GM12801 (cell line): Measurements from ENCODE around the gene NHLH1.

ENCODE experiments used
- TF ChIP-seq, protein P1 (sequence below): IDR thresholded peaks from one replicate; pipeline ENCODE4 v1.5.1; 2011; ENCODE audit warnings: control low read depth; ENCODE audit not compliant: insufficient read length; ENCODE audit errors: extremely low read depth

NHLH1 gene

DNA sequence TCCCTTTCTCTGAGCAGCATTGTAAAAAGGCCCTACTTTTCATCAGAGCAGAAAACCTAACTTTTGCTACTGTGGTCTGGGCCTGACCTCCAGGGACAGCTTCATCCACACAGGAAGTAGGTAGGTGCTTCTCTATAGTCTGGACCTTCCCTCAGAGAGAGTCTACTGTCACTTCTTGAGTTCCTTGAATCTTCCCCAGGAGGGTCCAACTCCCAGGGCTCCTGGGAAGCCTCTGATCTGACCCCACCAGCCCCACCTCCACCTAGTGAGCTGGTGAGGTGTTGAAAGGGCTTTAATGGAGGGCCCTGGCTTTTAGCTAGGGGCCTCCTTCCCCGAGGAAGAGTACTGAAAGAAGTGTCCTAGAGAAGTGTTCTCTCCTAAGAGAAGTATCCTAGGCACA lies 30.8 kb downstream of the NHLH1 start:
- TF ChIP-seq, protein P1, sequence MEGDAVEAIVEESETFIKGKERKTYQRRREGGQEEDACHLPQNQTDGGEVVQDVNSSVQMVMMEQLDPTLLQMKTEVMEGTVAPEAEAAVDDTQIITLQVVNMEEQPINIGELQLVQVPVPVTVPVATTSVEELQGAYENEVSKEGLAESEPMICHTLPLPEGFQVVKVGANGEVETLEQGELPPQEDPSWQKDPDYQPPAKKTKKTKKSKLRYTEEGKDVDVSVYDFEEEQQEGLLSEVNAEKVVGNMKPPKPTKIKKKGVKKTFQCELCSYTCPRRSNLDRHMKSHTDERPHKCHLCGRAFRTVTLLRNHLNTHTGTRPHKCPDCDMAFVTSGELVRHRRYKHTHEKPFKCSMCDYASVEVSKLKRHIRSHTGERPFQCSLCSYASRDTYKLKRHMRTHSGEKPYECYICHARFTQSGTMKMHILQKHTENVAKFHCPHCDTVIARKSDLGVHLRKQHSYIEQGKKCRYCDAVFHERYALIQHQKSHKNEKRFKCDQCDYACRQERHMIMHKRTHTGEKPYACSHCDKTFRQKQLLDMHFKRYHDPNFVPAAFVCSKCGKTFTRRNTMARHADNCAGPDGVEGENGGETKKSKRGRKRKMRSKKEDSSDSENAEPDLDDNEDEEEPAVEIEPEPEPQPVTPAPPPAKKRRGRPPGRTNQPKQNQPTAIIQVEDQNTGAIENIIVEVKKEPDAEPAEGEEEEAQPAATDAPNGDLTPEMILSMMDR = no peak

DNA sequence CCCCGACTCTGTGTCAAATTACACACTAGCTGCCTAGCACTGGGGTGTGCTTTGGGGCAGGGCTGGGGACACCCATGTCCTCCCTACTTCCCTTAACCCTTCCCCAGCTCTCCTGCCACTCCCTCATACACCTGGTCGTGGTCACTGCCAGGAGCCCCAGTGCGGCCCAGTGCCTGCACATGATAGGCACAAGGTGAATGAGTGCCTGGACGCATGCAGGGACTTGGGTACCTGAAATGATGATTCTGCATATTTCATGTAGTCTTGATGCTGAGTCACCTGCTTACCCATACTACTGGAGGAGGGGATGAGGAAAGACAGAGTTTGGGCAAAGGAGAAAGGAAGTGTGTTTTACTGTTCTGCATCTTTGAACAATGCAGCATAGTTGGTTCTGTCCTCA lies 32.0 kb downstream of the NHLH1 start:
- TF ChIP-seq, protein P1 = no peak

DNA sequence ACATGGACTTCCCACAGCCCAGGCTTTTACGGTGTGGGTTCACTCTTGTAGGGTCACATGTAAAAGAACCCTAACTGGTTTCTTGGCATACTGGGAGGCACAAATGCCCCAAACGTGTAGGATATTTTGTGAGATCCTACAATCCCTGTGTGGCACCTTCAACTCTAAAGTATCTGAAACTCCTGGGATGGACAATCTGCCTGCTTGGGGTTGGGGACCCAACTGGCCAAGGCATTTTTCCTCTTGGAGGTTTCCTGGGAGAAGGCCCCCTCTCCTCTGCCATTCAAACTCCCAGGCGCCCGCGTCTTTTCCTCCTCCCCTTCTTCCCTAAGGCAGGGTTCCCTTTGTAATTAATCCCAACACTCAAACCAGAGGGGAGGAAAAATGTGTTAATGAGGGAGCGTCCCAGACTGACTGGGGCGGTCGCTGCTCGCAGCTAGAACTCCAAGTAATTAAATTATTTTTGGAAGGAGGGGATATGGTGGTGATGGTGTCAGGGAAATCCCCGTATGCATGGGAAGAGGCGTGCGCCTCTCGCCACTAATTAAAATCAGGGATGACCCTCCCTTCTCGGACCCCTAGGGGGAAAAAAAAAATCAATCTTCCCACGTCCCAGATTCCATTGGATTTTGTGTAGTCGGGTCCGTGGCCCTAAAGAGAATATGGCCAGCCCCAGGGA lies 32.8 kb downstream of the NHLH1 start:
- TF ChIP-seq, protein P1 = no peak

DNA sequence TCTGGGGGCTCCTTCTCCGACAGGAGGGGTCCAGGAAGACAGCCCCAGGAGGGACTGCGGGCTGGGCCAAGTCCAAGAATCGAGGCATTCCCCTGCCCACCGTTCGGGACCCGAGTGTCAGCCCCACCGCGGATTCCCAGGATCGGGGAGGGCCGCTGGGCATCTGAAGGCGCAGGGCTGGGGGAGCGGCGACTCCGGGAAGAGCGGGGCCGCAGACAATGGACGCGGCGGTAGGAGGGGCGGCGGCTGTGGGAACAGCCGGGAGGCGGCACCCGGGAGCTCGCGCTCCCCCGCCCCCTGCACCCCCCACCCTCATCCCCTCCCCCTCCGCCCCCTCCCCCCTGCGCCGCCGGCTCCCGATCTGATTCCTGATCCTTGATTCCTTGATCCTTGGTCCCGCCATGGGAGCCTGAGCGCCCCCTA lies 33.4 kb downstream of the NHLH1 start, which contains the start of gene VANGL2:
TSS of gene VANGL2 (plus strand) at position 342 of the 423 bp plus-strand sequence. CDS start 15,274 bp downstream, outside the sequence.
- TF ChIP-seq, protein P1 = no peak

DNA sequence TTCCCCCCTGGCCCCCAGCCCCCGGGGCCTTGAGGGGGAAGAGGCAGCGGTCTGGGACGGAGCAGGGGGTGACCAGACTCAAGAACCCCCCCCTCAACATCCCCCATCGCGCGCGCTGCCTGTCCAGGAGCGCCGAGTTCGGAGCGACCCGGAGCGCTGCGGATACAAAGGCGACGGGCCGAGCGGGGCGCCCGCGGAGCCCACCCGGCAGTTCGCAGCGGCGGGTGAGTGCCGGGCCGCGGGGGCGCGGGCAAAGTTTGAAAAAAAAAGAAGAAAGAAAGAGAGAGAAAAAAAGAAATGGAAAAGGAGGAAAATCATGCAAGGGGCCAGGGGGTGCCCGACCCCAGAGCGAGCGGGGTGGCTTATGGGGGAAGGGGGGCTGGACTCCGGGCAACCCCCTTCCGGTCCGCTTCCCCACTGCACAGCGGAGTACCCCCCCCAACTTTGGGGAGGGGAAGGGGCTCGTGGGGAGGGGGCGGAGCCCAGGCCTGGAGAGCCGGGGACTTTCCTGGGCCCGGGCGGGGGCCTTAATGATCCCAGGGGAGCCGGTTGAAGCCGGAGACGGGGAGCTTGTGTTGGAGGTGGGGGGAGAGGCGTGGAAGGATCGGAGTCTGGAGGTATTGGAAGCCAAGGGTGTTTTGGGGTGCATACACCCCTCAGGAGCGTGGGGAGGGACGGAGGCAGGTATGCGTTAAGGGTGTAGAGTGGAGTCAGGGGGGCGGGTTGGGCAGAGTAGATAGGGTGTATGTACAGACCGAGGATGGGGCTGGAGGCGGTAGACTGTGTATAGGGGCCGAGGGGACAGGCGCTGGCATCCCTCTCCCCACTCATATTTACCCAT lies 34.0 kb downstream of the NHLH1 start:
- TF ChIP-seq, protein P1 = no peak

DNA sequence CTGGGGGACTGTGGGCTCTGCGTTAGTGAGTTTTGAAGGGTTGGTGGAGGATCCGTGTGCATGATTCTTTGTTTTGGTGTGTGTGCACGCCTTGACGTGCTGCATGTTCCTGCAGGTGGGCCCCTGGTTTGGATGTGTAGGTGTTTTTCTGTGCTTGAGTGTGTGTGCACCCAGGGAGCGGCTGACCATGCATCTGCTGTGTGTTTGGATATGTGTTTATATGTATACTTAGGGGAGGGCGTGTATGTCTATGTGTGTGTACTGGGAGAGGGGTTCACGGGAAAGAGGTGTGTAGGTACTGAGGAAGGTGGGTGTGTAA lies 34.6 kb downstream of the NHLH1 start:
- TF ChIP-seq, protein P1 = no peak

DNA sequence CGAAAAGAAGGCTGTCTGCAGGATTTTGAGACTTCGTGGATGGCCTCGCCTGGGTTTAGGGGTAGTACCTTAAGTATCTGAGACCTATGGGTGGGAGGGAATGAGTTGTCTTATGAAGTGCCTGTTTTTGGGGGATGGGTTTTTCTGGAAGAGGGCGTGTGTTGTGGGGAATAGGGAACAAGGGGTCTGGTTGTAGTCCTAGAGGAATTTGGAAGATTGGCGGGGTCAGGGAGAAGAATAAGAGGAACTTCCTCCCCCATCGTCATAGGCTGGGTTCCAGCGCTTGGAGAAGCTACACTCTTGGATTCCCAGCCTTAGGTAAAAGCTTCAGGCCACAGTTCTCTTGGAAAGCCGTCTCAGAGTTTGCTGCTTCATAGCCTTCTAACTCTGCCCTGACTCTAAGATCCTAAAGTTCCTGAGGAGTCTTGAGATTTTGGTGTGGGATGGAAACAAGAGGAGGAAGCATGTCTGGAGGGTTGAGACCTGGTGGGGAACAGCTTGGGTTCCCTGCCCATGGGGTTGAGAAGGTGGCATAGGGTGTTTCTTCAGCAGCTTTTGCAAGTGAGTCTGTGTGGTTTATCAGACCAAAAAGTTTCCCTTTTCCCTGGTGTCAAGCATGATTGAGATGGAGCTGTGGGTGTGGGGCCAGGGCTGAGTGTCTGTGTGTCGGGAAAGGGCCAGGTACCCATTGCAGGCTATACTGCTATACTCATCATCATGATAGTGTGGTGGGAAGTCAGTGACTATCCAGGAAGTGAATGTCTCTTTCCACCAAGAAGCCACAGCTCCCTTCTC lies 35.3 kb downstream of the NHLH1 start:
- TF ChIP-seq, protein P1 = no peak
